Ureter (tissue), 1 donor: Measurements from ENCODE around the gene SLC5A1. TPM values are rescaled to one million over a fixed set of nuclear protein-coding genes. Genes with fewer than 3 reads are reported as not detected.
"Not testable (repeated sequence)": the region's sequence is repeated elsewhere in the genome, so short reads cannot be mapped to it uniquely, and the experiment has no call there.

Experiments used
- DNase-seq: peaks from one replicate; pipeline ENCODE4 v3.0.0-alpha.2; 2020; ENCODE audit warnings: low spot score
- total RNA-seq: library from RNA; stranded (reverse); gene quantifications from one replicate; pipeline ENCODE4 v1.2.4, GENCODE V29; 2023
- donor health status: DM: yes; HTN: yes; CAD: no.

SLC5A1 gene
- total RNA-seq, 1 donor from 2014 or later, result not detected

DNA sequence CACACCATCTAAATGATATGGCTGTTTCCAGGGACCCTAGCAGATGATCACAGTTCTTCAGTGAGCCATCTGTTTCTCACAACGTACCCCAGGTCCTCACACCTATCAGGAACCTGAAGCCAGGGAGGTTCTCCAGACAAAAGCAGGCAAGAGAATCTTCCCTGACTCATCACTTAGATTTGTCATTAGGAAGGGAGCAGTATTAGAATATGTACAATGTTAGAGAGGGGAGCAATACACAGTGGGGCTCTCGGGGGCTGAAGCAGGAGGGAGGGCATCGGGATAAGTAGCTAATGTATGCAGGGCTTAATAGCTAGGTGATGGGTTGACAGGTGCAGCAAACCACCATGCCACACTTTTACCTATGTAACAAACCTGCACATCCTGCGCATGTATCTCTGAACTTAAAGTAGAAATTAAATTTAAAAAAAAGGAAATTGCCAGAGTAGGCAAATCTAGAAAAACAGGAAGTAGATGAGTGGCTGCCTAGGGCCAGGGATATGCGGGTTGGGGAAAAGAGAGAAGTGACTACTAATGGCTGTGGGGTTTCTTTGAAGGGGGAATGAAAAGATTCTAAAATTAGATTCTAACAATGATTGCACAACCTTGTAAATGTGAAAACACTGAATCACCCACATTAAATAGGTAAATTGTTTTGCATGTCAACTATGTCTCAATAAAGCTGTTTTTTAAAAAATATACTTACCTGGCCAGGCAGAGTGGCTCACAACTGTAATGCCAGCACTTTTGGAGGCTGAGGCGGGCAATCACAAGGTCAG lies 101.6 kb downstream of the SLC5A1 start:
- no peak for DNase-seq

GRCh38 chr22:32147128-32147527 lies 104.1 kb downstream of the SLC5A1 start:
- not testable (repeated sequence) for DNase-seq

GRCh38 chr22:32148372-32148771 lies 105.3 kb downstream of the SLC5A1 start:
- DNase-seq, result not testable (repeated sequence)

DNA sequence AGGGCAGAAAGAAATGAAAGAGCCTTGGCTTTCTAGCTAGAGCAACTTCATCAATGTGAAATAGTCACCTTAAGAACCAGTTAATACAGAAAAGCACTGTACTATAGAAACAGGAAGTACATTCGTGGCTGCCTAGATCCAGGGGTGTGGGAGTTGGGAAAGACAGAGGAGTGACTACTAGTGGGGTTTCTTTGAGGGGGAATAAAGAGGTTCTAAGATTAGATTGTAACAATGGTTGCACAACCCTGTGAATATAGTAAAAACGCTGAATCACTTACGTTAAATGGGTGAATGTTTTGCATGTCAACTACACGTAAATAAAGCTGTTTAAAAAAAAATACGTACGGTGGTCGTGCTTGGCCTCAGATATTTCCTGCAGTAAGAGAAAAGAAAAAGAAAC lies 107.6 kb downstream of the SLC5A1 start:
- DNase-seq, result not testable (repeated sequence)

DNA sequence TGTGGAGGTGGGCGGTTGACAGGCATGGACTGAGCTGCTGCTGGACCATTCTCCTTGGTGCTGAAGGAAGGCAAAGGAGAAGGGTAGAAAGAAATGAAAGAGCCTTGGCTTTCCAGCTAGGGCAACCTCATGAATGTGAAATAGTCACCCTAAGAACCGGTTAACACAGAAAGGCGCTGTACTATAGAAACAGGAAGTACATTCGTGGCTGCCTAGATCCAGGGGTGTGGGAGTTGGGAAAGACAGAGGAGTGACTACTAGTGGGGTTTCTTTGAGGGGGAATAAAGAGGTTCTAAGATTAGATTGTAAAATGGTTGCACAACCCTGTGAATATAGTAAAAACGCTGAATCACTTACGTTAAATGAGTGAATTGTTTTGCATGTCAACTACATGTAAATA lies 108.6 kb downstream of the SLC5A1 start:
- not testable (repeated sequence) for DNase-seq

DNA sequence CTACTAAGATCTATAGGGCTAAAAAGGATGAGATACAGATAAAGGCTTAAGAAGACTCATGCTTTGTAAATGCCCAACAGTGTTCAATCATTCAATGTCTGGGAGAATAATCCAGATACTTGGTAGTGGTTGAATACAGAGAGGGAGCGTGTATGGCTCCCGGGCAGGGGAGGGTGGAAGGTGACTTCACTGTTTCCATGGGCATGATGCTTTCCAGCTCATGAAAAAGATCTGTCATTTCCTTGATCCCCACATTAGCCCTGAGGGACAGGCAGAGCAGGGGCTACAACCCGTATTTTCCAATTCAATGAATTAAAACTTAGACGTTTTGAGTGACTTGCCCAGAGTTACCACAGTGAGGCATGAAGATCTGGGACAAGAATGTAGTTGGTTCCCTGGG lies 111.7 kb downstream of the SLC5A1 start:
- not testable (repeated sequence) for DNase-seq

GRCh38 chr22:32157632-32158031 lies 114.6 kb downstream of the SLC5A1 start:
- DNase-seq, result not testable (repeated sequence)

- DNase-seq, result no peak
Observed at GRCh38 chr22:32158712-32159533, 115.9 kb downstream of the SLC5A1 start, which contains the start of gene C22orf42. TSS of gene C22orf42 (minus strand) at chr22:32159303. CDS start at chr22:32159215, 88 bp downstream.

GRCh38 chr22:32160411-32160810 lies 117.3 kb downstream of the SLC5A1 start:
- not testable (repeated sequence) for DNase-seq

Other genes with a start within 250 kb of the SLC5A1 start
- gene YWHAH, start 98.7 kb upstream of the SLC5A1 start, total RNA-seq, result 86.7 TPM
- not detected for gene C22orf42, start 116.0 kb downstream of the SLC5A1 start, total RNA-seq
- not detected for gene RFPL2, start 161.8 kb downstream of the SLC5A1 start, total RNA-seq
- gene SLC5A4, start 212.1 kb downstream of the SLC5A1 start, total RNA-seq, result 2.1 TPM